Stomach (tissue), 4 donors: ENCODE results near the gene PADI3.

Experiments used
- CTCF ChIP-seq, 7 experiments: fragments of 450-650 bp in 4 of 7; fragments of 200-600 bp in 3 of 7; sonication (generic) in 3 of 7; IDR thresholded peaks; one replicate each; pipeline ENCODE4 v1.5.1; 2016 to 2019; ENCODE audit warnings: antibody characterized with exemption in 7 of 7, control low read depth in 2 of 7, mild to moderate bottlenecking in 1 of 7
- POLR2A ChIP-seq, 4 donors: fragments of 450-650 bp; IDR thresholded peaks; one replicate each; pipeline ENCODE4 v1.6.1; 2016; ENCODE audit warnings: antibody characterized with exemption in 4 of 4, control low read depth in 2 of 4, mild to moderate bottlenecking in 1 of 4, moderate library complexity in 1 of 4
- POLR2AphosphoS5 ChIP-seq, 3 donors: sonication (generic); formaldehyde crosslinking; IDR thresholded peaks; one replicate each; pipeline ENCODE4 v1.6.1; 2016; ENCODE audit warnings: antibody characterized with exemption in 3 of 3

- TF ChIP-seq CTCF (IDR thresholded peaks at IDR 0.05) = no peak
- no peak for TF ChIP-seq POLR2A (IDR thresholded peaks at IDR 0.05)
- TF ChIP-seq POLR2AphosphoS5 (IDR thresholded peaks at IDR 0.05) = no peak
These were observed 6.4 kb downstream of the PADI3 start for GRCh38 chr1:17255336-17255735.
